RWPE2 (cell line): Measurements from ENCODE around the gene SGPL1.

Source experiments
- ATAC-seq: fragments of 200-7000 bp; cut with Tn5 transposase; 3 replicates; pipeline ENCODE4 v1.9.1; 2021; ENCODE audit warnings: low read depth
- DNase-seq: peaks from one replicate; pipeline ENCODE4 v3.0.0-alpha.2; 2020; ENCODE audit warnings: low spot score
- H3K27ac ChIP-seq: fragments of 450-650 bp; 2 replicates; pipeline ENCODE4 v1.5.1; 2017; ENCODE audit warnings: mild to moderate bottlenecking; ENCODE audit not compliant: poor library complexity, severe bottlenecking
- H3K27me3 ChIP-seq: fragments of 250-450 bp; sonication (Bioruptor Pico); 2 replicates; pipeline ENCODE4 v1.5.1; 2021; ENCODE audit warnings: mild to moderate bottlenecking, moderate library complexity; ENCODE audit not compliant: insufficient read depth, poor library complexity, severe bottlenecking
- H3K36me3 ChIP-seq: fragments of 250-450 bp; sonication (Bioruptor Pico); 2 replicates; pipeline ENCODE4 v1.5.1; 2020; ENCODE audit warnings: low read depth, mild to moderate bottlenecking, moderate library complexity
- H3K4me1 ChIP-seq: fragments of 250-450 bp; sonication (Bioruptor Pico); 2 replicates; pipeline ENCODE4 v1.5.1; 2021; ENCODE audit warnings: mild to moderate bottlenecking, moderate library complexity; ENCODE audit not compliant: insufficient read depth, poor library complexity, severe bottlenecking
- H3K4me3 ChIP-seq: fragments of 250-450 bp; sonication (Bioruptor Pico); 2 replicates; pipeline ENCODE4 v1.5.1; 2021; ENCODE audit warnings: mild to moderate bottlenecking, moderate library complexity; ENCODE audit not compliant: severe bottlenecking
- H3K9me3 ChIP-seq: fragments of 250-450 bp; sonication (Bioruptor Pico); 2 replicates; pipeline ENCODE4 v1.5.1; 2021; ENCODE audit warnings: mild to moderate bottlenecking, moderate library complexity; ENCODE audit not compliant: severe bottlenecking
- CTCF ChIP-seq: fragments of 450-650 bp; IDR thresholded peaks from one replicate; pipeline ENCODE4 v1.5.1; 2017; ENCODE audit warnings: mild to moderate bottlenecking, moderate library complexity; ENCODE audit not compliant: poor library complexity, severe bottlenecking

SGPL1 gene

GRCh38 chr10:70893227-70894006 is 77.7 kb downstream of the SGPL1 start:
- TF ChIP-seq CTCF, result no peak
- ATAC-seq (no peak), DNase-seq (no peak)
- no peak overlapping the region for H3K27ac ChIP-seq
- H3K4me1 ChIP-seq, result peaks cover 14% of the 10 kb centered on the region
- no peaks in the 10 kb centered on the region for H3K9me3 ChIP-seq
- no peaks in the 10 kb centered on the region for H3K27me3 ChIP-seq
- no peak overlapping the region for H3K4me3 ChIP-seq
- no peaks in the 10 kb centered on the region for H3K36me3 ChIP-seq

GRCh38 chr10:70894416-70894815 is 78.7 kb downstream of the SGPL1 start:
- TF ChIP-seq CTCF, result no peak
- Histone ChIP-seq H3K4me3 (no peak overlapping the region), H3K9me3 (no peaks in the 10 kb centered on the region), H3K27ac (no peak overlapping the region), H3K27me3 (no peaks in the 10 kb centered on the region), H3K4me1 (peaks cover 9% of the 10 kb centered on the region), H3K36me3 (no peaks in the 10 kb centered on the region)
- ATAC-seq (no peak), DNase-seq (no peak)

- no peaks in the 10 kb centered on the region for H3K36me3 ChIP-seq
- no peak for ATAC-seq
- H3K27ac ChIP-seq, result no peak overlapping the region
- DNase-seq, result no peak
- no peaks in the 10 kb centered on the region for H3K9me3 ChIP-seq
- H3K4me1 ChIP-seq, result peaks cover 5% of the 10 kb centered on the region
- no peaks in the 10 kb centered on the region for H3K27me3 ChIP-seq
- H3K4me3 ChIP-seq, result no peak overlapping the region
- no peak for TF ChIP-seq CTCF
Measured at GRCh38 chr10:70896551-70896950, 80.8 kb downstream of the SGPL1 start.

- H3K27me3 ChIP-seq, result no peaks in the 10 kb centered on the region
- no peaks in the 10 kb centered on the region for H3K9me3 ChIP-seq
- peaks cover 3% of the 10 kb centered on the region for H3K4me1 ChIP-seq
- no peaks in the 10 kb centered on the region for H3K36me3 ChIP-seq
- no peak overlapping the region for H3K4me3 ChIP-seq
- ATAC-seq (0 out of 3 replicates have a peak, but pooled peaks have one; percentile 35), DNase-seq (no peak)
- H3K27ac ChIP-seq, result no peak overlapping the region
- TF ChIP-seq CTCF, result no peak
Measured at GRCh38 chr10:70898687-70899086, 82.9 kb downstream of the SGPL1 start.

- Histone ChIP-seq H3K9me3 (no peaks in the 10 kb centered on the region), H3K4me1 (peaks cover 3% of the 10 kb centered on the region), H3K27ac (no peak overlapping the region), H3K4me3 (no peak overlapping the region), H3K27me3 (no peaks in the 10 kb centered on the region), H3K36me3 (no peaks in the 10 kb centered on the region)
- no peak for ATAC-seq
- TF ChIP-seq CTCF, result no peak
- DNase-seq, result no peak
Measured at GRCh38 chr10:70899096-70899495, 83.3 kb downstream of the SGPL1 start.
